ENCODE data around the gene COPE.

- TF ChIP-seq CTCF (conservative IDR thresholded peaks at IDR 0.05) (no peak), ZFX (IDR thresholded peaks at IDR 0.05) (no peak)
Measured at GRCh38 chr19:18878858-18879578, 40.2 kb downstream of the COPE start.

Data from C4-2B (cell line).